Fibroblast of gingiva (primary cell): Measurements from ENCODE around the gene C22orf31.
A peak's percentile ranks its signal among the peaks of the same experiment; 100 is the strongest.

Experiments
- DNase-seq: peaks from one replicate; pipeline ENCODE4 v3.0.0-alpha.2; 2011; ENCODE audit warnings: low read depth

The C22orf31 gene

DNA sequence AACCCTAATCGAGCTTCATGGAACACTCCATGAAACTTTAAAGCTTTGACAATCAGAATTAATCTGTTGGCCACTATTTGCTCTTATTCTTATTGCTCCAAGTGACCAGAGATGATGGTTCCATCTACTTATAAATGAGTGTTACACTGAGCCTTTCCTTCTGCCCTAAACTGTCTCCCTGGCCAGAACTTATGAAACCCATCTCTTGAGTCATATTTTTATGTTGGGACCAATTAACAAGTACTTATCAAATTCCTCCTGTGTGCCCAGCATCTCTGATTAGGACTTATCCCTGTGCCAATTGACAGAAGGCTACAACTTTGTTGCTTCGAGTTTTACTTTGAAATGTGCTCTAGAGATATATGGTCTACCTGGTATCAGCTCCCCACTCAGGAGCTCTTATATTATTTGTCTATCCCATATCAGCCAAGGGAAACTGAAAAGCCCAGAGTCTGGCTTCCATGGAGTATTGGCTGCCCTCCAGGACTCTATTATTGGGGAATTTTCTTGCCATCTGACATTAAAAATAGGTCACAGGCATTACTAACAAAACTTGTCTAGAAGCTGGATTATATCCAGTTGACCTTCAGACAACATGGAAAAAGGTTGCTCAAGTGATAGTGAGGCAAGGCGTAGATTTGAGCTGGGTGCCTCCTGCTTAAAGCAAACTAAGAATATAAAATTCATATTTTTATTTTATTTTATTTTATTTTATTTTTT lies 20.0 kb upstream of the C22orf31 start:
- no peak for DNase-seq

GRCh38 chr22:29080106-29080975 lies 18.7 kb upstream of the C22orf31 start:
- DNase-seq, result peak; percentile 64

DNA sequence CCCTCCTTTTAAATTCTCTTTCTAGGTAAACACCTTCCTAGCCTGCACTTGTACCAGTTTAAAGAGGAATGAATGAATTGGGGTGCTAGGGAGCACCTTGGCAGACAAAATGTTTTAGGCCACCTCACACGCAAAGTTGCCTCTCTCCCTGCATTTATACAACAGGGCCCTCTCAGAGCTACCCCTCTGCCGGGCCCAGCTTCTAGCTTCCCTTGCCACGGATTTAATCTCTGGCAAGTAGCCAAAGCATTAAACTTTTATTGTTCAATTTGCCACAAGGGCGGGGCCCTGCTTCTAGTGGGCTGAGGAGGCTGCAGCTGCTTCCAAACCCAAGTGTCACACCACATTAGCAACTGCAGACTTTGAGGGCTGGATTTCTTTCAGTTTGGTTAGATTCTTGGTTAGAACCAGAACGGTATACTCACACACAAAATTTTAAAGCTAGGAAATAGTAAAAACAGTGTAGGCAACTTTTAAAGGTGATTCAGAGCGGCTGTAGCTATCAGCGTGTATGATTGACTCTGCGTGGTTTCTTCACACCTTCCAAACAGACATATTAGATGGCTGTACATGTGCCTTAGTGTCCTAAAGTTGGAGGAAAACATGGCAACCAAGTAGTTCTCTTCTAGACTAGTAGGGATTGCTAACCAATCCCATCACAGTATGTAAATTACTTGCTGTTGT lies 17.7 kb upstream of the C22orf31 start:
- DNase-seq, result no peak

- no peak for DNase-seq
These were observed 17.2 kb upstream of the C22orf31 start for GRCh38 chr22:29078869-29079207.

DNA sequence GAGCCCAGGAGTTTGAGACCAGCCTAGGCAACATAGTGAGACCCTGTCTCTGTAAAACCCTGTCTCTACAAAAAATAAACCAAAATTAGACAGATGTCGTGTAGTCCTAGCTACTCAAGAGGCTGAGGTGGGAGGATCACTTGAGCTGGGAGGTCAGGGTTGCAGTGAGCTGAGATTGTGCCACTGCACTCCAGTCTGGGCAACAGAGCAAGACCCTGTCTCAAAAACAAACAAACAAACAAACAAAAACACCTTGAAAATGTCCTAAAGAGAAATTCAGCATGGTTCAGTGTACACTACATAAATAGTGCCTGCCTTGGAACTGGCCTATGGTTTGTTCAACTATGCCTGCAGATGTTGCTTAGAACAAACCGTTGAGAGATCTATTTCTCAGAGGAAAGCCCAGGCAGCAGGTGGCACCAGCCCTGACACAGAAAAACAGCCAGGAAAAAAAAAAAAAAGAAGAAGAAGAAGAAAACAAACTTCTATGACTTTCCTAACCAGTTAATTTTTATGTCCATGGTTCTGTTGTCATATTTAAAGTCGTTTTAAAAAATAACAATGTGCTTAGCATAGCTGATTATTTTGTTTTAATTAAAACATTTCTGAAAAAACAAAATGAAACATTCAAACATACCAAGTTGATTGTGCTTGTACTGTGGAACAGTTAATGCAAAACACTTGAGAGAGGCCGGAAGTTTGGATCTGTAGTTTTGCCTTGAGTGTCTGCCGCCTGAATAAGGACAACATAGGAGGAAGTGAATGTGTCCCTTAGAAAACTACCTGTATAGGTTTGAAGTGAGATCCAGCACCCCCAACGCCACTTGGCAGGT lies 16.6 kb upstream of the C22orf31 start:
- no peak for DNase-seq

DNA sequence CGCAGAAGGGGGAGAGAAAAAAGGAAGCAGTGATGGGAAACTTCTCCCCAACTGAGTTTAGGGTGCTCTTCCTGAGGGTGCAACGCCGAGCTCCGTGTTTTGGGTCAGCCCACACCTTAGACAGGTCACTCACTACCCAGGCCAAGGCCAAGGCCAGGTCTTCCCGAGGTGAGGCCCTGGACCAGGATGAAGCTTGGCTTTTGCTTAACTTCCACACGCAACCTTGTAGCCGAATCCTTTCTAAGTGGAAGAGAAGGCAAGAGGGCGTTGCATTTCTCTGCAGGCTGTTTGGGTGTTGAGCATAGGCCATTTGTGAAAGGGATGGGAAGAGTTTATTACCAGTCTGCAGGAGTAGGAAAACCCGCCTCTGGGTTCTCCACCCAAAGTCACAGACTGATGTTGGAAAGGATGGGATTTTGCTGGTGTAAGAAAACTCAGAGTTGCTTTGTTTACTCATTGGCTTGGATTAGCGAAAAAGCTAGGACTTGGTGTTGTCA lies 12.7 kb upstream of the C22orf31 start:
- DNase-seq, result no peak

- DNase-seq, result peak; percentile 31
These were observed 12.1 kb upstream of the C22orf31 start for GRCh38 chr22:29073618-29074275.

DNA sequence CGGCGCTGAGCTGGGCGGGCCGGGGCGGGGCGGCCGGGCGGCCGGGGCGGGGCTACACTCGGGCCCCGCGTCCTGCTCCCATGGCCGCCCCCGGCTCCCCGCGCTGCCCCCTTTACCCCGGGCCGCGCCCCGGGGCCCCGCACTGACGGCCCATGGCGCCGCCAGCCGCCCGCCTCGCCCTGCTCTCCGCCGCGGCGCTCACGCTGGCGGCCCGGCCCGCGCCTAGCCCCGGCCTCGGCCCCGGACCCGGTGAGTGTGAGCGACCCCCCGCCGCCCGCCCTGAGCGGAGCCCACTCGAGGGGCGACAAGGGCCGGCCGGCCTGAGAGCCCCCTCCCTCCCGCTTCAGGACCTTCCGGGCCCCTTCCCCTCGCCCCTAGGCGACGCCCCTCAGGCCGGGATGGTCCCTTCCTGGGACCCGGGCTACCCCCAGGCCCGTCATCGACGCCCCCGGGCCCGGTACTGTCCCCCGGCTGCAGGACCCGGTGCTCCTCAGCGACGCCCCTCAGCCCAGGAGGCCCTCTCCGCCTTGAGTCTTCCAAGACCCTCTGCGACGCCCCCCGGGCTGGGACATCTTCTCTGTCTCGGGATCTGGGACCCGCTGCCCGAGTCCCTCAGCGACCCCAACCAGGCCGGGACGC lies 11.5 kb upstream of the C22orf31 start, which contains the start of gene KREMEN1:
TSS of gene KREMEN1 (plus strand) at position 57 of the 639 bp plus-strand sequence. CDS start at position 153, 96 bp downstream.
- DNase-seq, result no peak

- DNase-seq, result peak; percentile 60
These were observed 10.8 kb upstream of the C22orf31 start for GRCh38 chr22:29072193-29072978.

GRCh38 chr22:29071261-29072045 lies 9.8 kb upstream of the C22orf31 start:
- no peak for DNase-seq

GRCh38 chr22:29070490-29070889 lies 8.9 kb upstream of the C22orf31 start:
- DNase-seq, result no peak

- no peak for DNase-seq
These were observed 7.8 kb upstream of the C22orf31 start for GRCh38 chr22:29069463-29069862.

DNA sequence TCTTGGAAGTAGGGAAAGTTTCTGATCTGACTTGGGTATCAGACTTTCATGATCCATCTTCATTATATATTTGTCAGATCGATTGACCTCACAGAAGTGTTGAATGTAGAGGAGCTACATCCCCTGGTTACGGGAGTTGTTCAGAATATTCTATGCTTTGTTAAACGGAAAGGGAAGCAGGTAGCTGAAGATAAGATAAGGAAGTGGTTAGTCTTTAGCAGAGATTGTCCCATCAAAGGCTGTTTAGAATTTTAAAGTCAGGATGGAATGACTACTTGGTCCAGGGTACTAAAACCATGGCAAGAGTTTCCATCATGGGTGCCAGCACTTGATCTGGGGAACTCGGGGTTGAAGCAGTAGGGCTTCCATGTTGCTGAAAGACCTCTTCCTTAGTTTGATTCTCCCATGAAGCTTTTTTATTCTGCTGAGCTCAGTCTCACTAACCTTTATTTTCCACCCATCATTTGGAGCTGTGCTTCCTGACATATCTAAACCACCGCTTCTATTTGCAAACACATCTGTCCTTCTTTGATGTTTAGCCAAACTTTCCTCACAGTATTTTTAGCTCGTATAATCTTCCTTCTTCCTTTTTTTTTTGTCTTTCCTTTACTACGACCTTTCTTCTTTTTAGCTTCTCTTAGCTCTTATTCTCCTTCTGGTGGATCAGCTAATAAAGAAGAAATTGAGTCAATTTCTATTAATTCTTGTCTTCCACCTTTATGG lies 4.0 kb upstream of the C22orf31 start:
- DNase-seq, result no peak

- DNase-seq, result no peak
These were observed 723 bp upstream of the C22orf31 start for GRCh38 chr22:29062286-29062821.

DNA sequence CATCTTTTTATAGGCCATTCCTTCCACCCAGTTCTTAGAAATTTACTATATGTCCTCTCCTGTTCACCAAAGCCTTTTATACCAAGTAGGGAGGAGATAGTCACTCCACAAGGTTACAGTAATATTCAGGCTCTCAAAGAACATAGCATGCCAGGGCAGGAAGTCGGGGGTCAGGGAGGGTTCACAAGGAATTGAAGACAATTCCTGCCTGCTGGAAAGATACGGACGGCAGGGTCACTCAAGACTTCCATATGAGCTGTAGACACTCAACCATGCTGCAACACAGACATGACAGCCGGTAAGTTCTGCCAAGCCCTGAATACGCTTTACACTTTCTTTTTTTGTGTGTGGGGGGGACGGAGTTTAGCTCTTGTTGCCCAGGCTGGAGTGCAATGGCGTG lies 700 bp downstream of the C22orf31 start:
- no peak for DNase-seq

DNA sequence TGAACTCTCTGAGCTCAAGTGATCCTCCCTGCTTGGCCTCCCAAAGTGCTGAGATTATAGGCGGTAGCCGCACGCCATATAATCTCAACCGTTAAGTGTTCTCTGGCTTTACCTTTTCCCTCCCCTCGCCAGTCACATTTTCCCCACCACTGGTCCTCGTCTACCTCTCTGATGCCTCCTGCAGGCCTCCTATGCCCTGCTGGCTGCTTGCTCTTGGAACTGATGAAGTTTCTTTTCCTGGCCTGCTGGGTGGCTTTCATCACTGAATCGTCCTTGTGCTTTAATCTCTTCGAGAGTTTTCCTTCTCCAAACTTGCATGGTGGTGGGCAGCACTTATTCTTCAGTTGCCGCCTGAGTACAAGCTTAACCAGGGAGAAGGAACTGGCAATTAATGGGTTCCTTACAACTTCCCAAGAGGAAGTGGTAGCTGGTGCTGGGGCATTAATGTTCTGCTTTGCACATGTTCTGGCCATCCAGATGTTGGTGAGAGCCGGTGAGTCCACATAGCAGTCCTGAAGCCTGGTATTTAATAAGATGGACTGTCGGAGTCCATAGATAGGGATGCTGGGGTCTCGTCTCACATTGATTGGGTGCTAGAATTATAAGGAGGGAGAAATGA lies 1.3 kb downstream of the C22orf31 start:
- DNase-seq, result no peak

DNA sequence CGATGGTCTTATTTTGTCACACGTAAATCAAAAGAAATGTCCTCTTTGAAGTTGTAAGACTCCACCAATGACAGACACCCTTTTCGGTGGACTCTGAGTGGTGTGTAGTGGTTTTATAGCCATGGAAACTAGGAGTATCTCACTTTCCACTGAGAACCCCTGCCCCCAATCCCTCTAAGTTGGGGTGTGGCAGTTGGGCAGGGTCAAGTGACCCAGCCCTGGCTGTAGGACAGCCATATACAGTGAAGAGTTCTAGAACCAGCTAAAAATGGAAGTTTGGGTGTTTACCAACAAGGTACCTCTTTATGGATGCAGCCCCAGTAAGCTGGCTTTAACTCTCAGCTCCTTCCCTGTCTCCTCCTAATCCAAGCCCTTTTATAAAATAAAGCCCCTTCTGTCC lies 5.2 kb downstream of the C22orf31 start:
- DNase-seq, result no peak
